HG02973 (cell line): ENCODE results near the gene SPATA19.

Experiments
- ATAC-seq: cut with Tn5 transposase; IDR thresholded peaks from one replicate; pipeline ENCODE4 v1.9.1; 2021; ENCODE audit warnings: moderate library complexity; ENCODE audit not compliant: unreplicated experiment

Gene SPATA19

GRCh38 chr11:133819114-133819513 lies 26.2 kb downstream of the SPATA19 start:
- no peak for ATAC-seq

GRCh38 chr11:133818302-133818701 lies 27.0 kb downstream of the SPATA19 start:
- ATAC-seq, result no peak

- no peak for ATAC-seq
These were observed 27.9 kb downstream of the SPATA19 start for GRCh38 chr11:133817449-133817848.

- ATAC-seq, result no peak
These were observed 29.0 kb downstream of the SPATA19 start for GRCh38 chr11:133816146-133816870.

- ATAC-seq, result no peak
These were observed 29.7 kb downstream of the SPATA19 start for GRCh38 chr11:133815636-133816035.

- no peak for ATAC-seq
These were observed 30.7 kb downstream of the SPATA19 start for GRCh38 chr11:133814588-133815100.

- ATAC-seq, result no peak
These were observed 33.2 kb downstream of the SPATA19 start for GRCh38 chr11:133811850-133812685.

- ATAC-seq, result no peak
These were observed 34.5 kb downstream of the SPATA19 start for GRCh38 chr11:133810766-133811165.

- ATAC-seq, result no peak
These were observed 35.5 kb downstream of the SPATA19 start for GRCh38 chr11:133809569-133810491.

GRCh38 chr11:133808393-133809140 lies 36.7 kb downstream of the SPATA19 start:
- no peak for ATAC-seq

GRCh38 chr11:133803026-133803425 lies 42.3 kb downstream of the SPATA19 start:
- ATAC-seq, result no peak

GRCh38 chr11:133801356-133801755 lies 44.0 kb downstream of the SPATA19 start:
- no peak for ATAC-seq

- ATAC-seq, result no peak
These were observed 44.6 kb downstream of the SPATA19 start for GRCh38 chr11:133800666-133801065.

- ATAC-seq, result no peak
These were observed 47.8 kb downstream of the SPATA19 start for GRCh38 chr11:133797554-133797953.

GRCh38 chr11:133796043-133796795 lies 49.1 kb downstream of the SPATA19 start:
- no peak for ATAC-seq

GRCh38 chr11:133795088-133795487 lies 50.2 kb downstream of the SPATA19 start:
- ATAC-seq, result no peak

GRCh38 chr11:133794205-133794604 lies 51.1 kb downstream of the SPATA19 start:
- no peak for ATAC-seq

- ATAC-seq, result no peak
These were observed 51.9 kb downstream of the SPATA19 start for GRCh38 chr11:133793271-133794035.

- ATAC-seq, result no peak
These were observed 54.3 kb downstream of the SPATA19 start for GRCh38 chr11:133790995-133791394.
